Astrocyte of the cerebellum (primary cell): ENCODE results near the gene PRKCA.

ENCODE experiments used
- DNase-seq: peaks from one replicate; pipeline ENCODE4 v3.0.0-alpha.2; 2011; ENCODE audit warnings: low read depth
- H3K4me3 ChIP-seq: 2 replicates; pipeline ENCODE4 v1.5.1; 2011; ENCODE audit warnings: mild to moderate bottlenecking, low read depth, low read length, moderate library complexity
- CTCF ChIP-seq: IDR thresholded peaks from 2 replicates; pipeline ENCODE4 v1.5.1; 2012; ENCODE audit warnings: low read length, low read depth, moderate library complexity, mild to moderate bottlenecking; ENCODE audit errors: missing control alignments
- in situ Hi-C: cut with HindIII; loops from 2 replicates; pipeline ENCODE4 v1.10.0; 2017; ENCODE audit warnings: low sequenced_read_pairs

PRKCA gene

GRCh38 chr17:66655461-66655860 is 353.0 kb downstream of the PRKCA start:
- no peak overlapping the region for H3K4me3 ChIP-seq
- no peak for DNase-seq
- in situ Hi-C loops: no loop called here
- TF ChIP-seq CTCF: no peak

DNA sequence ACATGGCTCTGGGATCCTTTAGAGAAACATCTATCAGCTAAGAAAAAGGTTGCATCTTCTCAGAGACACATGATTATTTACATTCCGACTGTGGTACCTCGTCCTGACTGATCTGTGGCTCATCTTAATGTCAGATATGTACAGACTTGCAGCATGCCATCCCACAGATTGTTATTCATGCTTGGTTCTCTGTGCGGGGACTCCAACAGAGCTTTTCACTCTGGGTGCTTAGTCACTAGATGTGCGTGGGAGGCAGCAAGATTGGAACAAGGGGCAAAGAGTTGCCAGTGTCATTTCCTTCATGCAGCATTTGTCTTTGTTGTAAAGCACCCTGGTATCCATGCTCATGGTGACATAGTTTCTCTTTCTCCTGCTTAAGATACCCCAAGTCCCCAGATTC is 353.4 kb downstream of the PRKCA start:
- no peak for DNase-seq
- H3K4me3 ChIP-seq: no peak overlapping the region
- in situ Hi-C loops: no loop called here
- TF ChIP-seq CTCF: no peak

DNA sequence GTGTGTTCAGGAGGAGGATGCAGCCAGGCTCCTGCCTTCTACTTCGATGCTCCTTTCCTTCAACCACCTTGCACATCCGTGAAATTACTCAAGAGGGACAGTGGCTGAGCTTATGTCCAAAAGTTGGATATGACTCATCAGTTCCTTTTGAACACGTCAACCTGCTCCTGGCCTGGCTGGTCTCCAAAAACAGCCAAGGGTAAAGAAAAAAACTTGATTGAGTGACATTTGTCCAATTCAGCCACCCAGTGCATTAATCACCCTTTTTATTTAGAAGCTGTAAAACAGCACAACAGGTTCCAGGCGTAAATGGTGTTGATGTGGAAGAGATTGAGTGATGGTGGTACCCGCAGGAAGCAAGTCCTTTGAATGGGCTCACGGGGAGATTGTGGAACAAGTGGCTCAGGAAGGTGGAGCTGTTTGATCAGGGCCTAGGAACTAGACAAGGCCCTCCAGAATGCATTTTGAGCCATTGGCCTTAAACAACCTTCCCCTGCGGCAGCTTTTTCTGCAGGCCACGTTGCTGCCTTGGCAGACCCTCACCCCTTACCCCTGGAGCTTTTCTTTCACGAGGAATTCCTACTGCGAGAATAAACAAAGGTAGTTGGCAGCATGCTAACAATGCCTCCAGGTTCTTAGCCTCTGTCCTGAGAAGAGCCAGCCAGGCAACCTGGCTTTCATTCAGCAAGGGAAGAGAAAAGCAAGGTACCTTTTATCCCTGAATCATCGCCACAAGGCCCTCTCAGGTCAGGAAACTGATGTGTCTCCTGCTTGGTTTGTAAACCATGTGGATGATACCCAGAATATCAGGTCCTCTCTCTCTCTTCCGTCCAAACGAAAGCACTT is 359.2 kb downstream of the PRKCA start:
- H3K4me3 ChIP-seq: no peak overlapping the region
- in situ Hi-C loops: no loop called here
- TF ChIP-seq CTCF: no peak
- no peak for DNase-seq

DNA sequence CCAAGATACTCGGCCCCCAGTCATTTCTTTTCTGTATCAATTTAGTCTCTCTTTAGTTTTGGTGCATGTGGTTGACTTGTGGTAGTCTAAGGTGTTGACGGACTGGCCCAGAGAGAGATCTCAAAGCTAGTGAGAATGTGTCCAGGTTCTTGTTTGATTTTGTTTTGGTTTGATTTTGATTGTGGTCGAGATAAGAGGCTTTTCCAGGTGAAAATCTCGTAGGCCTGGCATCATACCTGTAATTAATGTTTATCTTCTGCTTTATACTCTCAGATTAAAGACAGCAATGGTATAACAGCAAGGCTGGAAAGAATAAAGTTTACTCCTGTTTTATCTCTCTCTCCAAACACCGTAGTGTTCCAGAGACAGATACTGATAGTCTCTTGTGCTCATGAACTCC is 360.1 kb downstream of the PRKCA start:
- in situ Hi-C loops: no loop called here
- no peak for TF ChIP-seq CTCF
- no peak for DNase-seq
- H3K4me3 ChIP-seq: no peak overlapping the region

- H3K4me3 ChIP-seq: no peak overlapping the region
- in situ Hi-C loops: no loop called here
- TF ChIP-seq CTCF: no peak
- DNase-seq: no peak
Measured at GRCh38 chr17:66663041-66663606, 360.7 kb downstream of the PRKCA start.

DNA sequence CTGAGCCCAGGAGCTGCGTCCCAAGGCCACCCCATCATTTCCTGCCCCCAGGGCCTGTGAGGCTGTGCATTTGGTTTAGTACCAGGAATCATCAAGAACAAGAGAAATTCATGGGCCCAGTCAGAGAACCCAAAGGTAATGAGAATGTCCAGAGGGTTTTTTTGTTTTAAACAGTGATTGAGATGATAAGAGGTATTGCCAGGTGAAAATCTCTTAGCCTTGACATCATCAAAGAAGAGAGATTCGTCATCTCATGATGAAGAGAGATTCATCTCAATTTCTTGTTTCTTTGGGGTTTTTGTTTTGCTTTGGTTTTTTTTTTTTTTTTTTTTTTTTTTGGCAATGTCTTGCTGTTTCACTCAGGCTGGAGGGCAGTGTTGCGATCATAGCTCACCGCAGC is 361.9 kb downstream of the PRKCA start:
- H3K4me3 ChIP-seq: no peak overlapping the region
- in situ Hi-C loops: no loop called here
- no peak for TF ChIP-seq CTCF

More for the DNA sequence above, 361.9 kb downstream of the PRKCA start:
- no peak for DNase-seq
